Right atrium auricular region (tissue), 2 donors: Measurements from ENCODE around the gene TBC1D23. TPM values are rescaled to one million over a fixed set of nuclear protein-coding genes. Genes with fewer than 3 reads are reported as not detected.
"Not testable (repeated sequence)": the region's sequence is repeated elsewhere in the genome, so short reads cannot be mapped to it uniquely, and the experiment has no call there.

ENCODE experiments used
- DNase-seq: peaks from one replicate; pipeline ENCODE4 v3.0.0-alpha.2; 2019; ENCODE audit warnings: low spot score
- H3K27ac ChIP-seq, 2 donors: fragments of 200-600 bp; sonication (generic); 1 replicate in 1 of 2; 2 replicates in 1 of 2; pipeline ENCODE4 v1.5.1; 2016 to 2019
- H3K27me3 ChIP-seq, 2 donors: fragments of 200-600 bp; sonication (generic); one replicate each; pipeline versions ENCODE4 v1.5.1 to v1.6.0; 2017 to 2019
- H3K36me3 ChIP-seq: fragments of 200-600 bp; sonication (generic); one replicate; pipeline ENCODE4 v1.5.1; 2016
- H3K4me1 ChIP-seq, 2 donors: fragments of 200-600 bp; sonication (generic); one replicate each; pipeline versions ENCODE4 v1.5.1 to v1.6.0; 2017 to 2019
- H3K4me3 ChIP-seq, 2 donors: fragments of 200-600 bp; sonication (generic); 1 replicate in 1 of 2; 2 replicates in 1 of 2; pipeline ENCODE4 v1.5.1; 2017 to 2019; ENCODE audit warnings: mild to moderate bottlenecking in 1 of 2, moderate library complexity in 1 of 2
- H3K9me3 ChIP-seq, 2 donors: fragments of 200-600 bp; sonication (generic); one replicate each; pipeline ENCODE4 v1.5.1; 2019
- CTCF ChIP-seq, 2 donors: fragments of 200-600 bp; sonication (generic); IDR thresholded peaks; one replicate each; pipeline ENCODE4 v1.5.1; 2019; ENCODE audit warnings: antibody characterized with exemption in 2 of 2
- total RNA-seq, 2 donors: library from RNA; depleted of rRNA; stranded (reverse); fragments of >200 nt; gene quantifications; one replicate each; pipeline ENCODE4 v1.1.0, GENCODE V29; 2016

The TBC1D23 gene
- total RNA-seq, 2 donors from 2014 or later = 16.3 to 39.5 TPM

DNA sequence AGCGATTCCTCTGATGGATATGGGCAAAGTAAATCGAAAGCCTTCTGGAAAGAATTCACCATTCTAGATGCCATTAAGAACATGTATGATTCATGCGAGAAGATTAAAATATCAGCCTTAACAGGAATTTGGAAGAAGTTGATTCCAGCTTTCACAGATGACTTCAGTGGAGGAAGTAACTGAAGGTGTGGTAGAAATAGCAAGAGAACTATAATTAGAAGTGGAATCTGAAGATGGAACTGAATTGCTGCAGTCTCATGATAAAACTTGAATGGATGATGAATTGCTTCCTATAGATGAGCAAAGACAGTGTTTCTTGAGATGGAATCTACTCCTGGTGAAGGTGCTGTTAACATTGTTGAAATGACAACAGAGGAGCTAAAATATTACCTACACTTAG lies 30.1 kb upstream of the TBC1D23 start:
- H3K4me1 ChIP-seq = peaks cover 0 to 17% of the 10 kb centered on the region in 2 donors
- no peaks in the 10 kb centered on the region for H3K27me3 ChIP-seq
- no peaks in the 10 kb centered on the region for H3K9me3 ChIP-seq
- H3K27ac ChIP-seq = no peak overlapping the region
- H3K36me3 ChIP-seq = no peaks in the 10 kb centered on the region
- no peak for DNase-seq
- no peak for TF ChIP-seq CTCF (IDR thresholded peaks at IDR 0.05)
- H3K4me3 ChIP-seq = no peak overlapping the region

GRCh38 chr3:100231668-100232067 lies 29.1 kb upstream of the TBC1D23 start:
- peaks cover 0 to 12% of the 10 kb centered on the region in 2 donors for H3K4me1 ChIP-seq
- DNase-seq = no peak
- H3K4me3 ChIP-seq = no peak overlapping the region
- no peaks in the 10 kb centered on the region for H3K27me3 ChIP-seq
- H3K9me3 ChIP-seq = no peaks in the 10 kb centered on the region
- no peak overlapping the region for H3K27ac ChIP-seq
- no peak for TF ChIP-seq CTCF (IDR thresholded peaks at IDR 0.05)
- H3K36me3 ChIP-seq = no peaks in the 10 kb centered on the region

DNA sequence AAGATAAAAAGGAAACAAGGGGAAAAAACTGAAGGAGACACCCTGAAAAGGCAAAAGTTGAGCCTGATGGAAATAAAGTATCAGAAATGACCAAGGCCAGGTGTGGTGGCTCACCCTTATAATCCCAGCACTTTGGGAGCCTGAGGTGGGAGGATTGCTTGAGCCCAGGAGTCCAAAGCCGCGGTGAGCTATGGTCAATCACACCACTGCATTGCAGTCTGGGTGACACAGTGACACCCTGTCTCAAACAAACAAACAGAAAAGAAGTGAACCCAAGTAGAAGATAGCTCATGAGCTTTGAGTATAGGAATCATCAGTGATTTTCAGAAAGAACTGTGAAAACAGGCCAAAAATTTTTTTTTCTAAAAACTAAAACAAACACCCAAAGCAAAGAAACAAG lies 26.4 kb upstream of the TBC1D23 start:
- Histone ChIP-seq H3K4me1 (no peaks in the 10 kb centered on the region), H3K9me3 (peaks cover 6 to 16% of the 10 kb centered on the region in 2 donors), H3K27me3 (no peaks in the 10 kb centered on the region), H3K27ac (no peak overlapping the region), H3K4me3 (no peak overlapping the region), H3K36me3 (no peaks in the 10 kb centered on the region)
- no peak for DNase-seq
- no peak for TF ChIP-seq CTCF (IDR thresholded peaks at IDR 0.05)

DNA sequence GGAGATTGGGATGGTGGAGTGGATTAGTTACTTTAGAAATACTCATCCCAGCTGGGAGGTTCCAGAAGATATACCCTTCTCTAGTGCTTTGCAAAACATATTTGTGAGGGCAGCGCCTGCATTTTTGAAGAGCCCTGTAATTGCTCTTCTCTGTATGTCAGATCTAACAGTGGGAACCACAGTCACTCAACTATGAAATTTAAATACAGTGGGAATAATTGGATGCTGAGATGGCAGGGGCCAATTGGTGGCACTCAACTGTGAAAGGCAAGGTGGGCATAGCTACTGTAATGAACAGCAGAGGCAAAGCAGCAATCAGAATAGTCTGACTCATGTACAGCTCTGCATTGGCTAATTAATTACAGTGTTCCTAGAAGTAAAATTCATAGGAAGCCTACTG lies 22.2 kb upstream of the TBC1D23 start:
- no peak for TF ChIP-seq CTCF (IDR thresholded peaks at IDR 0.05)
- DNase-seq = no peak
- H3K4me1 ChIP-seq = no peaks in the 10 kb centered on the region
- no peaks in the 10 kb centered on the region for H3K27me3 ChIP-seq
- no peaks in the 10 kb centered on the region for H3K36me3 ChIP-seq
- H3K4me3 ChIP-seq = no peak overlapping the region
- peaks cover 6 to 16% of the 10 kb centered on the region in 2 donors for H3K9me3 ChIP-seq
- H3K27ac ChIP-seq = no peak overlapping the region

GRCh38 chr3:100242471-100242870 lies 18.3 kb upstream of the TBC1D23 start:
- H3K27me3 ChIP-seq, DNase-seq, H3K4me1 ChIP-seq, H3K36me3 ChIP-seq, H3K27ac ChIP-seq, H3K4me3 ChIP-seq: not testable (repeated sequence)
- H3K9me3 ChIP-seq = peaks cover 6 to 16% of the 10 kb centered on the region in 2 donors

DNA sequence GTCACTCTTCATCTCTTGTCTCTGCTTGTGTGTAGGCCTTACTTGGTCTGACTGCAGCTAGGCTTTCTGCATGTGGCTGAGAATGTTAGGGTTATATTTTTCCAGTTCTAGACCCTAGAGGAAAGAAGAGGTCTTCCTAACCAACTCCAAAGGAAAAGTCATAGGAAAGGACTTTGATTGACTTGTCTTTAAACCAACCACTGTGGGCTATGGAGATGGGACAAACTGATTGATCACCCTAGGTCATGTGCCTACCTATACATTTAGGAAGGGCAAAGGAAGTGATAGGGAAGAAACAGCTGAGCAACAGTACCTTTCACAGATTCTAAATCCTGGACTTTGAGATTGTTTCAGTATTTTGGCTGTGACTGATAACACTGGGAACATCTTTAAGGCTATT lies 16.5 kb upstream of the TBC1D23 start:
- DNase-seq = no peak
- no peak for TF ChIP-seq CTCF (IDR thresholded peaks at IDR 0.05)
- no peaks in the 10 kb centered on the region for H3K36me3 ChIP-seq

More for the DNA sequence above, 16.5 kb upstream of the TBC1D23 start:
- H3K4me1 ChIP-seq = no peaks in the 10 kb centered on the region
- H3K27me3 ChIP-seq = no peaks in the 10 kb centered on the region
- peaks cover 0 to under 1% of the 10 kb centered on the region in 2 donors for H3K9me3 ChIP-seq
- H3K4me3 ChIP-seq = no peak overlapping the region
- H3K27ac ChIP-seq = no peak overlapping the region
